GM18526 (cell line): ENCODE measurements around the gene MAP3K13.

Experiments
- POLR2A ChIP-seq: IDR thresholded peaks from 3 replicates; pipeline ENCODE4 v1.6.1; 2011; ENCODE audit not compliant: insufficient read length; ENCODE audit errors: extremely low read depth

Gene MAP3K13

DNA sequence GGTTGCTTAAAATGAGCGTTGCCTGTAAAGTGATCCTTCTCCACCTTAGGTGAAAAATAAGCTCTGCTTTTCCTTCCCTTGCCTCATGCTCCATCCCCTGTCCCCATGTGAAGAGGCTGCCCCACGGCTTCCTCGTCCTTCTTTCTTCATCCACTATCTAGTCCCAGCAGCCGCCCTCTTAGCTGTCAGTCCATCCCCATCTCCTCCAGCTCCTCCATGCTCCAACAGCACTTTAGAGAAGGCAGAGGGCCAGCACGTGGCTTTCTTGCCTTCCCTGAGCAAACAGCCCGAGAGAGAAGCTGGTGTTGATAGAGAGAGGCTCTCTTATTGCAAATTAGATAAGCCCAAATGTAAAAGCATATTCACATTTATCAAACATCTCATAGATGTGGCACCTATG lies 144.9 kb downstream of the MAP3K13 start:
- TF ChIP-seq POLR2A, result no peak

DNA sequence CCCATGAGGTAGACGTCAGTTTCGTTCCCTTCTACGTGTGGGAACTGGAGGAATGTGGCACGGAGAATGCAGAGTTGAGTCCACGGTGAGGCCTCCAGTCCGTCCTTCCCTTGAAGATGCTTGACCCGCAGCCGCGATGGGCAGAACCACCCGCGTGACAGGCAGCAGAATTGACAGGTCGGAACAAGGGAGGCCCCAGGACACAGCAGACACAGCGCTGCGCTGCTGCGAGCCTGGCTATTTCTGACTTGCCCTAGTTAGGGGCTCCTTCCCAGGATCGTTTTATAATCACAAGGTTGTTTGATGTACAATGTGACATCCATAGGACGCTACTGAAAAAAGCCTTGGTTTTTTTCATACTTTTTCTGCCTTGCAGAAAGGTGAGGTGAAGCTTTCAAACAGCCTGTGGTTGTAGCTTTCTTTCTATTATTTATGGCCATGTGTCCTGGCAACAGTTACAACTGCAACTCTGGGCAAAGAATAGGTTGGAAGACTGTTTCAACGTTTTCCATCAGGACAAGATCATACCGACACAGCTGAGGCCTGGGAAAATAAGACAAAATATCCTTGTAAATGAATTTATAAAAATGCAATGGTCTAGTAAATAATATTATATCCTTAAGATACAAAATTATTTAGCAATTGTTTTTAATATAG lies 145.5 kb downstream of the MAP3K13 start:
- no peak for TF ChIP-seq POLR2A

DNA sequence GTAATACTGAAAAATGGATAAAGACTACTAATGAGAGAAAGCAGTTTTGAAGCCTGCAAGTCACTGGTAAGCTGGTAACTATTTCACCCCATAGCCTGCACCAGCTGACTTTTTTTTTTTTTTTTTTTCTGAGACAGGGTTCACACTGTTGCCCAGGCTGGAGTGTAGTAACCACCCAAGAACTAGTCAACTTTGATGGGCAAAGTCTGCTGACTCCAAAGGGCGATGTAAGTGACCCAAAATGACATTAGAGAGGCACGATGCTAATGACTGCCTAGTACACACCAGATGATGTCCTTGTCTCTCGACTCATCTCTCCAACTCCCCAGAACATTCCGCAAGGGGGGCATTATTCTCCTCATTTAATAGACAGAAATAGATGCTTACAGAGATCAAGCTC lies 148.8 kb downstream of the MAP3K13 start:
- TF ChIP-seq POLR2A, result no peak

DNA sequence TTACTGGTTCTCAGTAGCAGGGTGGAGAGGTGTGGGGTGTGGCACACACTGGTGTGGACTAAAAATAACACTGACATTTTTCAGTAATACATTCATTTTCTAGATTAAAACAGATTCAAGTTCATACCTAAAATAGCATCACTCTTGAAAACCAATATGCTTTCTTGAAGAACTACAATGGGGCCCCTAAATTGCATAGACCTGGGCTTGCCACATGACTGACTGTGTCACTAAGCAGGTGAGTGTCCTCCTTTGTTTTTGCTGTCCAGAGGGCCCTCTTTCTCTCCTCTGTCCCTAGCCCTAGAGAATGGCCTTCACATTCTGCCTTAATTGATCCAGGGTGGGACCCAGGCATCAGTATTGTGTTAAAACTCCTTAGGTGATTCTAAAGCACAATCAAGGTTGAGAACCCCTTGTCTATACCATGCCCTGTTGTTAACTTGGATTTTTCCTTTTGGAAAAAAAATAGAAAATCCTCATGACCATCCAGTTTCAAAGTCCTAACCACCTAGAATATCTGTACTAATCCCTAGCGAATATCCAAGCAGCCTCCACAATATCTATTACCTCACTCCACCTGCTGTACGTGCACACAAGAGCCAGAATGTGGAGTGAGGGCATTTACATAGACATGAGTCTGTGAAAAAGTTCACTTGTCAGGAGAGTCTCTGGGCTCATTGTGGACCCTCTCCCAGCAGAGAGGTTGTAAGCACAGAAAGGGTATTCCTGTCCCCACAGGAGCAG lies 154.6 kb downstream of the MAP3K13 start:
- no peak for TF ChIP-seq POLR2A

DNA sequence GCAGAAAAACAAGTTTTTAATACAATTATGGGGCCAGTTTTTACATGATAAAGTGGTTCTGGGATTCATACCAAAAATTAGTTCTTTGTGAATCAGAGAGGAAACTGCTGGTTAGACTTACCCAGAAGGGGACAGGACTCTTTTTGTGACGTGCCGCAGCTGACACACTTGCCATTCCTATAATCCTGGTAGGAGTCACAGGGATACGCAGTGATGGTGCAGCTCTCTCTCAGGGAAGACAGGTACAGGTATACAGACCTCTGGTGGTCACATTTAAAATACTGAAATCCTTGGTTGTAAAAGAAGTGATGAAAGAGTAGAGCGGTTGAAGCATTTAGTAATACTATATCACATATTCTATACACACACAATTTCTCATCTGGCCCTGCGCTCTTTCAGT lies 156.1 kb downstream of the MAP3K13 start:
- TF ChIP-seq POLR2A, result no peak

DNA sequence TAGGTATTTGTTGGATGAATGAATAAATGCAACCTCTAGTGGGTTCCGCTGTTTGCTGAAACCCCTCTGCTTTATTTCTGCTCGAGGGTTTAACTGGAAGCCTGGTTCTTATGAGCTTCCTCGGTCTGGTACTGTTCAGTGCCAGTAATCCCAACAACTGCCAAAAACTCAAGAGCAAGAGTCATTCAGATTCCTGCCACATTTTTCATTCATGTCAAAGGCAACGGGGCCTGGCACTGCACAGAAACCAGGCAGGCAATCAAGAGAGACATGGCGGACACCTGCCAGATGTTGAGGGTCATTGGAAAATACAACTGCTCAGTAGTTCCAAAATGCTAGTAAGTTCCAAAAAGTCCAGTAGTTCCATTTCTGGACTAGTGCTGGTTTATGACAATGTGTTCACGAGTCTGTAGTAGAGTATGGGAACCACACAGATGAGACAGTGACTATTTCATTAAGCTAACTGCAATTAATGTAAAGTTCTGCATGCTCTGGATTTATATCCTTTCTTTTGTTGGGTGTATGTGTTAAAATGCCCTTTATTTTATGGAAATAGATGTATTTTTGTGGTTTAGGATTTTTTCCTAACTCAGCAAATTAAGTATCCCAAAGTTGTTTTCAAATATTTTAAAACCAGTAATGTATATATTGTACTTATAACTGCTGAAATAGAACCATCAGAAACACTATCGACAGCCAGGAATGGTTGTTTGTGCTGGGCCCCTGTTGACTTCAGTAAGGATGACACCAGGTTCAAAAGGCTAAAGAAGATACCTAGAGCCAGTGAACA lies 158.6 kb downstream of the MAP3K13 start:
- no peak for TF ChIP-seq POLR2A

DNA sequence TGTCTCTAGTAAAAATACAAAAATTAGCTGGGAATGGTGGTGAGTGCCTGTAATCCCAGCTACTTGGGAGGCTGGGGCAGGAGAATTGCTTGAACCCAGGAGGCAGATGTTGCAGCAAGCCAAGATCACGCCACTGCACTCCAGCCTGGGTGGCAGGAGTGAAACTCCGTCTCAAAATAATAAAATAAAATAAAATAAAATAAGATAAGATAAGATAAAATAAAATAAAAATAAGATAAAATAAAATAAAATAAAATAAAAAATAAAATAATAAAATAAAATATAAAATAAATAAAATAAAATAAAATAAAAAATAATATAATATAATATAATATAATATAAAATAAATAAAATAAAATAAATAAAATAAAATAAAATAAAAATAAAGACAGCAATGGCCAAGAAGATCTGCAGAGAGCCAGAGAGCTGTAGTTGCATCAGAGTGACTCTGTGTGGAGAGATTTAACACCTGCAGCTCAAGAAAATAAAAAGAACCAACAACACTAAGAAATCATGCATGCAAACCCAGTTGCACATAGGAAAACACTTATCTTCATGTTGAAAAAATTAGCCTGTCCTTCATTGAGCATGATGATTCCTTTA lies 163.5 kb downstream of the MAP3K13 start:
- no peak for TF ChIP-seq POLR2A

DNA sequence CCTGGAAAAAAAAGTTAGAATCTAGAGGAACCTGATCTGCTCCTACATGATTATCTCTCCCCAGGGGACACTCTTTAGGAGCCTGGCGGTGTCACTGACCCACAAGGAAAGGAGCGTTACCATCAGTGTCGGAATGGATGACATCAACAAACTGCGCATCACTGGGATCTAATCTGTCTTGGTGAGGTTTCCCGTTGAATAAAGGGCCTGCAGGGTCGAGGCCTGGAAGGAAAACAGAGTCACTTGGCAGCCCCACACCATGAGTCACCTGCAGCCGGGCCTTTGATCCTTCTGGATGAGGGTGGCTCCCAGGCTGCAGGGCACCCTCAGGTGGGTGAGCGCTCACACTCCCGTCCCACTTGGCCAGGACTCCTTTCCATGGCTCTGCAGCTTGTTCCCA lies 164.4 kb downstream of the MAP3K13 start:
- TF ChIP-seq POLR2A, result no peak

DNA sequence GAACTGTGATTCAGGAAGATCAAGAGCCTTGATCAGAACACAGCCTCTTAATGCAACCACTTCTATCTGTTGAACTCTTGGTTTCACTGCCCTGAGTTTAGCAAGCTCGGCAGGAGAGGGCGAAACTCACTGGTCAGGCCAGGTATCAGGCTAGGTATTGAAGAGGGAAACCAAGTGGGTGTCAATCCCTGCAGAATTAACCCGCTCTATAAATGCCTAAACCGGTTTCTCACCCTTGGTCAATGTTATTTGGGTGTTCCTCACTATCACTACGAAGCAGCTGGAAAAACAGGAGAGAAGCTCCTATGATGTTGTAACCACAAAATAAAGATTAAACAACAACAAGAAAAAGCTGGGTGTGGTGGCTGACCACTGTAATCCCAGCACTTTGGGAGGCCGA lies 165.6 kb downstream of the MAP3K13 start:
- TF ChIP-seq POLR2A, result no peak

DNA sequence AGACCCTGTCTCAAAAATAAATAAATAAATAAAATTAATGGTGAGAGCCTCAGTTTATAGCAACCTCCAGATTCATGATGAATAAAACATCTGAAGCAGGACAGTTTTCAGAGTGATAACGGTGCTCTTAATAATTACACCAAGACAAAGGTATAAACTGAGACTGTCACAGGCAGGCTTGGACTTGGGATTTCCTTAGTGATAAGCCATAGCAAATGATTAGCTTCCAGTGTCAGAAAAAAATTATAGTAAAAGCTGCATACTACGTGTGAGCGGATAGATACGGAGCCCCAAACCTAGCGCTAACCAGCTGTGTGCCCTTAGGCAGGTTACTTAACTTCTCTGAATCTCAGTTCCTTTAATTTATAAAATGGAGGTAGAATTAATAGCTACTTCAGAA lies 167.9 kb downstream of the MAP3K13 start:
- no peak for TF ChIP-seq POLR2A

DNA sequence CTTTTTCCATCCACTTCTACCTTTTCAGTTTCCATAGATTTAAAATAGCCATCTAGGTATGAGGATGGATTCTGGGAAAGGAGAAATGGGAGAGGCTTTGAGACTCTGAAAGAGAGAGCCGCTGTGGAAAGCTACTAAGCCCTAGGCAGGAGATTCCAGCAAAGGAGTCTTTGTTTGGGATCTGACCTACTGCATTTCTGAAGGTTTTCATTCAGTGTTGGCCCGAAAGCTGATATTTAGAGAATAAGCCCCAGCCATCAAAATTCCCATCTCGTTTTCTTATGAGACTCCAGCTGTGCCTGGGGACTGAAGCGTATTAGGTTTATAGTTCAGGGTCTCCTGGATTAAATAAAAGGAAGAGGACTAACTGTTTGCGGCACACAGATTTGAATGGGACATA lies 170.0 kb downstream of the MAP3K13 start:
- no peak for TF ChIP-seq POLR2A

DNA sequence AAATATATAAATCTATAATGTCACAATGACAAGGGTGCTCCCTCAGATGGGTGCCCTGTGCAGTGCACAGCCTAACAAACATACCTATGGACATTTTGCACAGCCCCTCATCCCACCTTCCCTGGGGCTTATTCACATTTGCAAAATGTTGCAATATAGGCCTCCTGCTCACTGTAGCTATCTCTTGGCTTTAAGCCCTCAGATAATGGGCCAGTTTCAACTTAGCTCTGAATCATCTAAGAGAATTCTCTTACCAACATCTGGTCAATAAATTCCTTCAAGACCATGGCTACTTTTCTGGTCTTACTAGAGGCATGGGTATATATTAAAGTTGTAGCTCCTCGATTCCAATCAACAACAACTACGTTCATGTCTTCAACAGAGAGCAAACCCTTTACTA lies 171.6 kb downstream of the MAP3K13 start:
- TF ChIP-seq POLR2A, result no peak

DNA sequence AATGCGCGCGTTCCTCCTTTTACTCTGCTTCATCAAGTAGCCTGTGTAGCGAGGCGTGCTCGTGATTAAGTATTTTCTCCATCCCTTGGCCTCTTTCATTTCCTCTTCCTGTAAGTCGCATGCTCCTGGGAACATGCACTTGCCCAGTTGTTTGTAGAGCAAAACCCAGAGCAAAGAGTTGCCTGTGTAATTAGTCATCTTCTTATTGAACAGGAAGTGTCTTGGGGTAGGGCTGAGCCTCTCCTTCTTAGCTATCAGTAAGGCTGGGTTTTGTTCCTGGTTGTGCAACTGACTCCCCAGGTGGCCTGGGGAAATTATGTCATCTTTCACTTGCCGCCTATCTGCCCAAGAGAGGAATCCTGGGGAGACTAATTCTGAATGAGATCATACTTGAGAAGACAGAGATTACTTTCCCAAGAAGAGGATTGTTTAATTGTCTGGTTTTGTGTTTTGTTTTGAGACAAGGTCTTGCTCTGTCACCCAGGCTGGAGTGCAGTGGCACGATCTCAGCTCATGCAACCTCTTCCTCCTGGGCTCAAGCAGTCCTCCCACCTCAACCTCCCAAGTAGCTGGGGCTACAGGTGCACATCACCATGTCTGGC lies 174.5 kb downstream of the MAP3K13 start:
- no peak for TF ChIP-seq POLR2A
